Left renal pelvis (tissue), 4 donors: Measurements from ENCODE around the gene POMT2. TPM values are rescaled to one million over a fixed set of nuclear protein-coding genes. Genes with fewer than 3 reads are reported as not detected.
"Not testable (repeated sequence)": the region's sequence is repeated elsewhere in the genome, so short reads cannot be mapped to it uniquely, and the experiment has no call there.

Source experiments
- DNase-seq, 4 donors: peaks; one replicate each; pipeline ENCODE4 v3.0.0-alpha.2; 2013; ENCODE audit warnings: low read depth in 4 of 4, low spot score in 3 of 4
- polyA plus RNA-seq, 4 donors: library from polyadenylated mRNA; unstranded; fragments of 120-200 nt; gene quantifications; one replicate each; pipeline ENCODE4 v1.2.1, GENCODE V29; 2013; ENCODE audit not compliant: insufficient read length in 4 of 4

The POMT2 gene
- polyA plus RNA-seq, 4 donors: 32.8 to 52.3 (median 42.2) TPM

DNA sequence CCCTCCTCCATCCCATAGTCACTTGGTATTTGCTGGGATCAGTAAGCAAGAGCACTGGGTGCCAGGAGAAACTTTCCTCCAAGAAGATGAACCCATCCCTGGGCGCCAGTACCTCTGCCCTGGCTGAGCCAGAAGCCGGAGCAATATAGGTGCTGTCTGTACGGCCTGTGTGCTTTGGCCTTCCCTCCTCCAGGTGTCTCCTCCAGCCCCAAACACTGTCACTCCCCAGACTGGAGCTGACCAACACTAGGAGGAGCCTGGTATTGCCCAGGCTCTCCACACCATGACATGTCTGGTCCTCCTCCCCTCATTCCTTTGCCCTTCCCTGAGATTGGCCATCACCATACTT lies 5.0 kb upstream of the POMT2 start:
- no peak for DNase-seq

DNA sequence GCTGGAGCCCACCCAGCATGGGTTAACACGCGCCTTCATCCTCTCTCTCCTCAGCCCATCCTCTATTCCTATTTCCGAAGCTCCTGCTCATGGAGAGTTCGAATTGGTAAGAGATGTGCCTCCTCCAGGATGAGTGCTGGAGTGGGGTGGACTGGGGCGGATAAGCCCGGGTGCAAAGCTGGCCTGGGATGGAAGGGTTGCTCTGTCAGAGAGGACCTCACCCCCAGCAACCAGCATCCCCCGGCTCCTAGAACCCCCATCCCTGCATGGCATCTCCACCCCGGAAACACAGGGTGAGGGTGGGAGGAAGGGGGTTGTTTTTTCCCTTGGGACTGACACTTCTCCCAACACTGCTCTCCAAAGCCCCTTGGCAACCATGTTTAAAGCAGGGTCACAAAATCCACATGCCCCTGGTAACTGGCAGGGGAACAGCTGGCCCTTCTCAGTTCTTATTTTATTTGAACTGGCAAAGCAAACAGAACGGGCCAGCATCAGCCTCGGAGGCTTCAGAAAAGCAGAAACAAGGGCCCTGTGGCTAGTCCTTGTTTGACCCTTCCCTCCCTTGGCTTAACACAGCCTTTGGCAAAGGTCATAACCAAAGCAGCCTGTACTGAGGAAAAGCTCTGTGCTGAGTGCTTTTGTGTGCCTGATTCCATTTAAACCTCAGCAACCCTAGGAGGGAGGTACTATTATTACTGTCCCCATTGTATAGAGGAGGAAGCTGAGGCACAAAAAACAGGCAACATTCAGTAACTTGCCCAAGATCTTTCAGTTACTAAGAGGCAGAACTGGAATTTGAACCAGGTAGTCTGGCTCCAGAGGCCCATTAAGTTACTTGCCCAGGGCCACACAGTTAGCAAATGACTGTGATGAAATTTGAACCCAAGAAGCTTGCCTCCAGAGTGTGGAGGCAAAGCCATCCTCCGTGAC lies 4.4 kb upstream of the POMT2 start:
- no peak for DNase-seq

DNA sequence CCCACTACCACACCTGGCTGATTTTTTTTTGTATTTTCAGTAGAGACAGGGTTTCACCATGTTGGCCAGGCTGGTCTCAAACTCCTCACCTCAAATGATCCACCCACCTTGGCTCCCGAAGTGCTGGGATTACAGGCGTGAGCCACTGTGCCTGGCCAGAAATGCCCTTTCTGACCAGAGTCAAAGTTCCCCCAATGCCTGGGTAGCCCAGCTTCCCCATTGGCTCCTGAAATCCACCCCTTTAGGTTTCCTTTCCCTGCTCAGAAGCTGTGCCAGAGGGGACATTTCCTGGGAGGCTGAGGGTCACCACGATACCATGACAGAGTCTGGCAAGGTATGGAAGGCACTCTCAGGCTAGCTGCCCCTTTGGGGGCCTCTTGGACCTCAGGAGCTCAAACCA lies 3.6 kb upstream of the POMT2 start:
- DNase-seq: no peak

DNA sequence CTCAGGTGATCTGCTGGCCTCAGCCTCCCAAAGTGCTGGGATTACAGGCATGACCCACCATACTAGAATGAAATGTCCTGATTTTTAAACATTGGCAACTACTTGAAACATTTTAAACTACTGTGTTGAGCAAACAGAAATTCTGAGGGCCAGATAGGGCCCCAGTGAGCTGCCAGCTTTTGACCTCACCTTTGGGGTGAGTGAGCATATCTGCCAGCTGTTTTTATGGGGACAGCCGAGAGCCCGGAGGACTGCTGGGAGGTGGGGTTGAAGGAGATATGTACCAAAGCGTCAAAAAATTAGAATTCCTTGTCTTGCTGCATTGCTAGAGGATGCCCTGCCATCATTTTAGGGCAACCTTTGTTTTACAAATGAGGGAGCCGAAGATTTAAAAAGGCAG lies 2.9 kb upstream of the POMT2 start:
- no peak for DNase-seq

DNA sequence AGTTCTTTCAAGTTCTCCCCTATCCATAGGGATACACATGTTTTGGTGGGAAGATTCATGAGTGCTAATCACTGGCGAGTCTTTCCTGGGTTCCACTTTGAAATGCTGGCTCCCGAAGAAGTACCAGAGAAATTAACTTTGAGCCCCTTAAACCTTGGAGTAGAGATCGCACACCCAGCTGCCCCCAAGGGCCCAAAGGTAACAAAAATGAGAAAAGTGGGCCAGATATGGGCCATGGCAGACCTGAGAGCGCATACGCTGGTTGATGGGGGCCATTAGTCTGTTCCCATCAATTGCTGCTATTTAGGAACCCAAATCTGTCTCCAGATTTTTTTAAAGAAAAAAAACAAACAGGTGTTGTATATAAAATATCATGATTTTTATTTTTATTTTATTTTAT lies 2.3 kb upstream of the POMT2 start:
- DNase-seq: no peak

DNA sequence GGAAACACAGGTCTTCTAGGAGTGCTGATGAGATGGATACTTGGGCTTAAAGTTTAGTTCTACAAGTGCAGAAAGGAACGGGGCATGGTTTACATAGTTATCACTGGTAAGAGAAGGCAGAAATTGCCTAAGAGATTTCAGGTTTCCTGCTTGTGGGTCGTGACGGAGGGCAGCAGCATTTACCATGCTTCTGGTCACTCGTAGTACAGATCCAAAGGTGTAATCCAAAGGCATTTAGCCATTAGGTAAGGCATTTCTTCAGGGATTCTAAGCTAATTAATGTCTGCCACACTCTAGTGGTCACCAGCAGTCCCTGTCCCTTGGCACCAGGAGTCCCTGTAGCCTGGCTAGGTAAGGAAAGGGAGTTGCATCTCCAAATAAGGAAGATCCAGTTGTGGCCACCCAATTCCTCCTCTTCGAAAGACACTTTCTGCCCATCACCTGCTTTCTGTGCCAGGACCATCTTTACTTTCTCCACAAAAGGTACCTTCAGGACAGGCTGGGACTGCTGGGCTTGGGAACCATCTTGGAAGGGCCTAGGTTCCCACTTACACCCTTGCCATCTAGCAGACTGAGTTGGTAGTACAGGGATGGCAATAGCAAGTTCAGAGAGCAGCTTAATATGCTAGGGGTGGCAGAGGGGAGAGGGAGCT lies 1.7 kb upstream of the POMT2 start:
- no peak for DNase-seq

DNA sequence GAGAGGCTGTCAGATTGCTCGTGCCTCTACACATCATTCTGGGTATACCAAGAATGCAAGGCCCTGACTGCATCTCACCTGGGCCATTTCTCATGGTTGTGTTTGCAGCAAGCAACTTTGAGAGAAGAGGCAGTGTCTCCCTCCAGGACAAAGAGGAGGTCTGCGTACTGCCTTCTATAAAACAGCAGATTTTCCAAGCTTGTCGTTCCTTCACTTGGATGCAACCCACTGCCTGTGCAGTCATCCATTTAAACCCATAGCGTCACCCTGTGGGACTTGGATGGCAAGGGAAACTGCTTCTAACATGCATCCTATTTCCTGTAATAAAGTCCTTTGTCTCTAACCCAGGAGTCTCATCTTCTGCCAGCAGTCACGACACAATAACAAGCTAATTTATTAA lies 1.3 kb downstream of the POMT2 start:
- peak in 1 of 4 donors; percentile 15 for DNase-seq

DNA sequence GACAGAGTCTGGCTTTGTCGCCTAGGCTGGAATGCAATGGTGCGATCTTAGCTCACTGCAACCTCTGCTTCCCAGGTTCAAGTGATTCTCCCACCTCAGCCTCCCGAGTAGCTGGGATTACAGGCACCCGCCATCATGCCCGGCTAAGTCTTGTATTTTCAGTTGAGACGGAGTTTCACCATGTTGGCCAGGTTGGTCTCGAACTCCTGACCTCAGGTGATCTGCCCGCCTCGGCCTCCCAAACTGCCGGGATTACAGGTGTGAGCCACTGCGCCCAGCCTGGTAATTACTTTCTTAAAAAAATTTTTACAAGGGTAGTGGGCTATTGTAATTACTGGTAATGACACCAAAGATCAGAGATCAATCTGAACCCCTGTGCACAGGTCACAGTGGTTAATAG lies 1.9 kb downstream of the POMT2 start:
- DNase-seq: not testable (repeated sequence)

DNA sequence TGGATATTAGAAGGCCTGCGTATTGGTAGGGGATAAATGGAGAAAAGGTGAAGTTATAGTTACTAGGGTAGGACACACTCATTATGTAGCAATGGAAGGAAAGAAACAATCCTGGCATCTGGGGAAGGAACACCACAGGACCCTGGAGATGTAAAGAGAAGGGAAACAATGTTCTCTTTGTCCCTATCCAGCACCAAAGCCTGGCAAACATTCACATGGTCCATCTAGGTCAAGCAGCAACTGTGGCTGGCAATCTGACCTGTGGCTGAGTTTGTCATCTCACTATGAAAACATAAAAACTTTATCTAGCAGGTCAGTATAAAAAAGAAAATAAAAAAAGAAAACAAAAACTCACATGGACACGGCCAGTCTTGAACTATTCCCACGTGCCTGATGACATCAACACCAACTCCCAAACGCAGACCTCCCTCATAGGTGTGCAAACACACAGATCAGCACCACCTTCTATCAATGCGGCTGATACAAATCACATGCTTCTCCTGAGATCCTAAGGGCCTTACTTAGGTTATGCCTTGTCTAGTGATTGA lies 2.6 kb downstream of the POMT2 start:
- no peak for DNase-seq

DNA sequence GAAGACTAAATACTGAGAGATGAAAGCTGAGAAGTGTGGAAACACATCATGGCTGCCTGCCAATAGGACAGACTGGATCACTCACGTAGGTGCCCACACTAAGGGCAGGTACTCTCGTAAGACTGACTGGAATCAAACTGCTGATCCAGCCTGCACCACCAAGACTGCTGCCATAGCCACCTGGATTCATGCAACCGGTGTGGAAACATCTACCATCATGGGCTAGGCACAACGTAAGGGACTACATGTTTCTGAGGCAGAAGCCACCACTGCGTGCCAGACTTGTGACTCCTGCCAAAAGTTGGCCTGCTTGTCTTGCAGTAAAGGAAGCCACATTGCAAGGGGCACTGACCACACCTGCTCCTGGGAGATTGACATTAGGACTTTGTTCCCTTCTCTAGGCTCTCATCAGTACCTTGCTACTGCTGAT lies 3.8 kb downstream of the POMT2 start:
- no peak for DNase-seq

DNA sequence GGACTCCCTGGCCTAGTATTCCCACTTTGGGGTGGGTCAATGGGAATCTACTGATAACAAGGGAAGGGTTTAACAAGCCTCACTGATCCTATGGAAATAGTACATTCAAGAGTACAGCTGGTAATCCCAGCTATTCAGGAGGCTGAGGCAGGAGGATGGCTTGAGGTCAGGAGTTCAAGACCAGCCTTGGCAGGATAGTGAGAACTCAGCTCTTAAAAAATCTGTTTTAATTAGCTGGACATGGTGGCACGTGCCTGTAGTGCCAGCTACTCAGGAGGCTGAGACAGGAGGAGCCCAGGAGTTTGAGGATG lies 4.5 kb downstream of the POMT2 start:
- no peak for DNase-seq

DNA sequence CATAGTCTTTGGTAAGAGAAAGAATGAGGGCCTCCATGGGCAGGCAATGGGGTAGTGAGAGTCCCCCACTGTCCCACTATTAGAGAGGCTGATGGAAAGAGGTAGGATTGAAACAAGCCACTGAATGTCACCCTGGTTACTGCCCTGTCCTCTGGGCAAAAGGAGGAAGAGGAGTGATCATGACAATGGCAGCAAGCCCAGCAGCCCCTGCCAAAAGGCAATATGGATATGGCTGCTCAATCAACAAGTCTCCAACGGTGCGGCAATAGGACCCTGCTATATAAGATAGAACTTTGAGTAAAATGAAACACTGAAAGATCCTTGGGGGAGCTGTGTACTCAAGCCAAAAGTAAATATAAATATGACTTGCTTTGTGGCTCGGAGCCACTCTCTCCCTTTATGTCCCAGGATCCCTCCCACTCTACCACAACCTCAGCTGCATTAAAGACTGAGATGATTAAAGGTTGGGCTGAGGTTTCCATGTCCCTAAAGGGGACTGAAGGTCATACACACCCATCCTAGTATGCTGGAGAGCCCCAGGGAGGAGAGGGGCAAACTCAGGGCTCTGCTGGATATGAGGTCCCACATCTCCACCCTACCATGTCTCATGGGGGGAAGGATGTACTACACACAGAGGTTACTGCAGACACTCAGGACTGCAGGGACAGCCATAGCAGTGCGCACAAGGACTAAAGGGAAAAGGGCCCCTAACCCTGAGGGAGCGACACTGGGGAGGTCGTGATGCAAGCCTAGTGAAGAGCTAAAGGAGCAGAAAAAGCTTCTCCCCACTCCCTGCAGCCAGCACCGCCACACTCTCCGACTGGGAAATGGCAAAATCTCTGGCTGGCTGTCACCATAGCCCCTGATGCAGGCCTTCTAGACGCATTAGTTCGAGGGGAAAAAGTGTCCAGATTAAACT lies 5.9 kb downstream of the POMT2 start:
- no peak for DNase-seq

DNA sequence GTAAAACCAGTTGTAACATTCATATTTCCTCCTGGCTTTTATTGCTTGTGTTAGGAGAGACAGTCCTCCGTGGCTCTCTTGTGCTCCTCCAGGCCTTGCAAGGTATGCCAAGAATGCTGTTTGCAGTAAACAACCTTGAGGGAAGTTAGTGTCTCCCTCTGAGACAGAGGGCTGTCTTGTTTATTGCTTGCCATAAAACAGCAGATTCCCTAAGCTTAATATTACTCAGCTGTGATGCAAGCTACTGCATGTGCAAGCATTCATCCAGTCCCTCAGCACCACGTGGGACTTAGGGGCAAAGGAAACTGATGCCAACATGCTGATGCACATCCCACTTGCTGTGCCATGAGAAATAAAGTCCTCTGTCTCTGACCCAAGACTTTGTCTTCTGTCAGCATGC lies 6.6 kb downstream of the POMT2 start:
- DNase-seq: peak in 1 of 4 donors; percentile 30

DNA sequence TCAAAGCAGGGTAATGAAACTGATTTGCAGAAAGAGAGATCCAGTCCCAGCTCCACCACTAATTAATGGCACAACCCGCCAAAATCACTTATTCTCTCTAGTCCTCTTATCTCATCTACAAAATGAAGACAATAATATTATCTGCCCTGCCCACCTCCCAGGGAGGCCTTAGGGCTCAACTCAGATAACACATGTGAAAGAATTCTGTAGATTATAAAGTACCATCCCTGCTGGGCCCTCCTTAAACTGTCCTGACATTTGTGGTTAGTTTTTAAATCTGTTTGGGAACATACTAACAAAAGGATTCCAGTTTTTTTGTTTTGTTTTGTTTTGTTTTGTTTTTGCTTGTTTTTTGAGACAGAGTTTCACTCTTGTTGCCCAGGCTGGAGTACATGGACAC lies 7.3 kb downstream of the POMT2 start:
- no peak for DNase-seq

DNA sequence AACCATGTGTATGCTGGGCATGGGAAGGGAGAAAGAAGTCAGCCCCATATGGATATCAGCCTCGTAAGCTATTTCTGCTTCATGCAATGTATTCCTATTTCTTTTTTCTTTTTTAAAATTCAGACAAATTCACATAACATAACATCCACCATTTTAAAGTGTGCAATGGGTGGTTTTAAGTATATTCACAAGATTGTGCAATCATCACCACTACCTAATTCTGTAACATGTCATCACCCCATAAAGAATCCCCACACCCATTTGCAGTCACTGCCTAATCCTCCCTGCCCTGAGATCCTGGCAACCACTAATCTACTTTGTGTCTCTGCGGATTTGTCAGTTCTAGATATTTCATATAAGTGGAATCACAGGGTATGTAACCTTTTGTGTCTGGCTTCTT lies 9.5 kb downstream of the POMT2 start:
- no peak for DNase-seq

DNA sequence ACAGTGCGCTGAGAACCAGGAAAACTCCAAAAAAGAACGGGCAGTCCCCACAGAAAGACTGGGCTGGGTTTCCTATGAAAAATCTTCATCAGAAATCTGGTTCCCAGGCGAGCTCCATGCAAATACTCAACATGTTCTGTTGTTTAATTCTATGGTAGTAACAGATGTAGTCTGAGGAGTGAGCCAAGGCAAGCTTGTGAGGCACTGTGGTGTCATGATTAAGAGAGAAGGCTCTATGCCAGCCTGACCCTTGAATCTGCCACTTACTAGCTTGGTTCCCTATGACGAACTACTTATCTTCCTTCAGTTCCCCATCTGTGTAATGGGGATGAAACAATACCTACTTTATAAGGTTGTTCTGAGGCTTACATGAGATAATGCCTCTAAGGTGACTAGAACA lies 10.7 kb downstream of the POMT2 start:
- no peak for DNase-seq

DNA sequence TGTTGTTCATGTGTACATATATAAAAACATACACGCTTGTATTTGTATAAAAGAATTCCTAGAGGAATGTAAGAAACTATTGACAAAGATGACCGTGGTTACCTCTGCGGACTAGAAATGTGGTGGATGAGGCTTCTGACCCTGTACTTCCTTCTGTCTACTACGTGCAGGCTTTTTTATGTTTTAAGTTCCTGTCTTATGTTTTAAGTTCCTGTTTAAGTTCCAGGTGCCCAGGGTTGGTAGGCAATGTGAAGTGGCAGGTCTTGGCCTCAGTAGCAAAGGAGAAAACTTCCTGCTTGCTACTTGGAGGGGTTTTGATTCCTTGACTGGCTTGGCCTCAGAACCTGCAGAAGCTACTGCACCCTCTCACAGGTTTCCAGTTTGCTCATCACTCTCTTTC lies 11.6 kb downstream of the POMT2 start:
- no peak for DNase-seq

DNA sequence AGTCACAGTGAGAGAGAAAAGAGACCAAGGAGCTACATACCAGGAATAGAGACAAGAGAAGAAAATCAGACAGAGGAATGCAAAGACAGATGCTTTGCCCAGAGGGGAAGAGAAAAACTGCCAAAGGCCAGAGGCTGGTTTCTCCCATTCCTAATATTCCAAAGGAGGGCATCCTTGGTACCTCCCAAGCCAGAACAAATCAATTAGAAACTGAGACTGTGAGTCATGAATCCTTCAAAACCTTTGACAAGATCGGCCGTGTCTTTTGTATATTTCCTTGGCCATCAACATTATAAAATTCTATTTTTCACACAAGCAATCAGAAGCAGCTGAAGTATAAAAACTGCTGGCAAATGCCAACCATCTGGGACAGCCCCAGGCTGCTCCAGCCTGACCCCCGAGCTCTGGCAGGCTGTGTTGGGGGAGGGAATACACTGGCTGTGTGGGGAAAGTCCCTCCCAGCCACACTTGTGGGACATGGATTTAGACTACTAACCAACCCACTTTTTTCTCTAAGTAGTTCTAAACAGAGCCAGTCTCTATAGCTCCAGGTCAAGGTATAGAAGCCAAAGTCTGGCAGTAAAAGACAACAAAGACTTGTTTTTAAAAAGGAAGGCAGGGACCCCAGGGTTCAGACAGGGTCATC lies 13.7 kb downstream of the POMT2 start:
- DNase-seq: no peak

DNA sequence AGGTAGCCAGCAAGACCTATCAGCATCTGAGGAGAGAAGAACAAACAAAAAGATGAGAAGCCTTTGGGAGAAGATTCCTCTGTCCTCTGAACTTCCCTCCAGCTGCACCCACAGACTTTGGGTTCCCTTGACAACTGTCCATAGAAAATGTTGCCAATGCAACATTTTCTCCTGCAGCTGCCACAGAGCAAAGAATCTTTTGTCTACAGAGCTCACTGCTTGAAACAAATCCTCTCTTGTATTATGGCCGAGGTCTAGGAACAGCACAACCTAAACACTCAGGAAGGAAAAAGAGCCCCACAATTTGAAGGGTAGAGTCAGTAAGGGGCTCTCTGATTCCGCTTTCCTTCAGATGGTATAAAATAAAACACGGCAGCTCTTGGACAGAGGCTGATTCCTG lies 14.3 kb downstream of the POMT2 start:
- DNase-seq: no peak

DNA sequence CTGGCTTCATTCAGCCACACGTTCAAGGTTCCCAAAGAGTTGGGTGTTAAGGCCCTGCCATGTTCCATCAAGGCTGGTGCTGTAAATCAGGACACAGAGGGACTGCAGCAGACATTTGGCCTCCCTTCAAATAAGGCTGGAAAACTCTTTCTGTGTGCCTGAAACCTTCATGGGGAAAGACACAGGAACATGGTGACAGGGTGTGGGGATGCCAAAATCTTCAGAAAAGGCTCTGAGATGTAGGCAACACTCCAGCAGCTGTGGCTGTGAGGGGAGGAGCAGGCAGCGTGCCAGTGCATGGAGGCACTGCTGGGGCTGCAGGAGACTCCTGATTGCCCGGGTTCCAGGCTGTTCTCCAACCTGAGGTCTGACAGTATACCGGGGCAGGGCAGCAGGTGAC lies 15.0 kb downstream of the POMT2 start:
- DNase-seq: no peak
